Tibial nerve (tissue), 4 donors: ENCODE results near the gene SHC1.

Experiments used
- EP300 ChIP-seq, 2 donors: sonication (generic); formaldehyde crosslinking; IDR thresholded peaks; one replicate each; pipeline ENCODE4 v1.6.1; 2017; ENCODE audit warnings: antibody characterized with exemption in 2 of 2, mild to moderate bottlenecking in 1 of 2
- TF ChIP-seq, protein P1 (sequence below), 5 experiments: fragments of 200-600 bp in 3 of 5; fragments of 450-650 bp in 2 of 5; sonication (generic) in 3 of 5; IDR thresholded peaks; one replicate each; pipeline ENCODE4 v1.5.1; 2016 to 2019; ENCODE audit warnings: antibody characterized with exemption in 5 of 5, mild to moderate bottlenecking in 3 of 5, moderate library complexity in 2 of 5

DNA sequence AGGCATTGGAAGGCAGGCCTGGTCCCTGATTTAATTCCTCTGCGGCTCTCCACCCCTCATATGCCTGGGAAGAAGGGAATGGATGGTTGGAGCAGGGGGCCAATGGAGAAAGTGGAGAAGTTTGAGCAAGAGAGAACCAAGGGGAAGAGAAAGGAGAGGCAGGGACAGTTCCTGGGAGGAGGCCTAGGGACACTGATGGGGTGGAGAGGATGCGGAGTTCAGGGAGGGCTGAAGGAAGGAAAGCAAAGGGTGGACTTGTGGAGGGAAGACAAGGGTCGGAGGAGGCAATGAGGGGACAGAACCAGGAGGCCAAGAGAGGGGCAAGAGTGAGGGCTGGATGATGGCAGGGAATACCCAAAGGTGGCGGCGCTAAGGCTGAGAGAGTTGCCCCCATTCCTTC, 39.2 kb upstream of the SHC1 start:
- TF ChIP-seq, protein P1, sequence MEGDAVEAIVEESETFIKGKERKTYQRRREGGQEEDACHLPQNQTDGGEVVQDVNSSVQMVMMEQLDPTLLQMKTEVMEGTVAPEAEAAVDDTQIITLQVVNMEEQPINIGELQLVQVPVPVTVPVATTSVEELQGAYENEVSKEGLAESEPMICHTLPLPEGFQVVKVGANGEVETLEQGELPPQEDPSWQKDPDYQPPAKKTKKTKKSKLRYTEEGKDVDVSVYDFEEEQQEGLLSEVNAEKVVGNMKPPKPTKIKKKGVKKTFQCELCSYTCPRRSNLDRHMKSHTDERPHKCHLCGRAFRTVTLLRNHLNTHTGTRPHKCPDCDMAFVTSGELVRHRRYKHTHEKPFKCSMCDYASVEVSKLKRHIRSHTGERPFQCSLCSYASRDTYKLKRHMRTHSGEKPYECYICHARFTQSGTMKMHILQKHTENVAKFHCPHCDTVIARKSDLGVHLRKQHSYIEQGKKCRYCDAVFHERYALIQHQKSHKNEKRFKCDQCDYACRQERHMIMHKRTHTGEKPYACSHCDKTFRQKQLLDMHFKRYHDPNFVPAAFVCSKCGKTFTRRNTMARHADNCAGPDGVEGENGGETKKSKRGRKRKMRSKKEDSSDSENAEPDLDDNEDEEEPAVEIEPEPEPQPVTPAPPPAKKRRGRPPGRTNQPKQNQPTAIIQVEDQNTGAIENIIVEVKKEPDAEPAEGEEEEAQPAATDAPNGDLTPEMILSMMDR (IDR thresholded peaks at IDR 0.05) = no peak
- TF ChIP-seq EP300 (IDR thresholded peaks at IDR 0.05) = no peak
